Smooth muscle cell (in vitro differentiated cells): ENCODE results near the gene RORC. TPM values are rescaled to one million over a fixed set of nuclear protein-coding genes. Genes with fewer than 3 reads are reported as not detected.

Source experiments
- DNase-seq: peaks from one replicate; lab custom pipeline; 2025; ENCODE audit not compliant: unreplicated experiment; lab: John Stamatoyannopoulos, UW
- H2AFZ ChIP-seq: fragments of 200-600 bp; sonication (generic); 2 replicates; pipeline ENCODE4 v1.6.0; 2016; ENCODE audit warnings: antibody characterized with exemption, low read depth, mild to moderate bottlenecking
- H3F3A ChIP-seq: fragments of 200-600 bp; sonication (generic); 2 replicates; pipeline ENCODE4 v1.6.0; 2017; ENCODE audit warnings: antibody characterized with exemption, low read depth
- H3K27ac ChIP-seq: fragments of 200-600 bp; sonication (generic); 2 replicates; pipeline ENCODE4 v1.5.1; 2016; ENCODE audit warnings: low read depth, mild to moderate bottlenecking
- H3K27me3 ChIP-seq: fragments of 200-600 bp; sonication (generic); 2 replicates; pipeline ENCODE4 v1.6.1; 2016; ENCODE audit warnings: low read depth, mild to moderate bottlenecking
- H3K36me3 ChIP-seq: fragments of 200-600 bp; sonication (generic); 2 replicates; pipeline ENCODE4 v1.5.1; 2016; ENCODE audit warnings: low read depth
- H3K4me1 ChIP-seq: fragments of 200-600 bp; sonication (generic); 2 replicates; pipeline ENCODE4 v1.5.1; 2016; ENCODE audit warnings: low read depth
- H3K4me2 ChIP-seq: fragments of 200-600 bp; sonication (generic); 2 replicates; pipeline ENCODE4 v1.6.0; 2016; ENCODE audit warnings: mild to moderate bottlenecking
- H3K4me3 ChIP-seq: fragments of 200-600 bp; sonication (generic); 2 replicates; pipeline ENCODE4 v1.5.1; 2016; ENCODE audit warnings: mild to moderate bottlenecking
- H3K79me2 ChIP-seq: fragments of 200-600 bp; sonication (generic); 2 replicates; pipeline ENCODE4 v1.6.0; 2016; ENCODE audit warnings: low read depth, mild to moderate bottlenecking
- H3K9ac ChIP-seq: fragments of 200-600 bp; sonication (generic); 2 replicates; pipeline ENCODE4 v1.6.0; 2016; ENCODE audit warnings: low read depth
- H3K9me3 ChIP-seq: fragments of 200-600 bp; sonication (generic); replicated peaks from 2 replicates; pipeline ENCODE4 v1.5.1; 2016; ENCODE audit warnings: low read depth
- H4K20me1 ChIP-seq: fragments of 200-600 bp; sonication (generic); 2 replicates; pipeline ENCODE4 v1.6.0; 2016; ENCODE audit warnings: low read depth
- CTCF ChIP-seq: fragments of 200-600 bp; sonication (generic); IDR thresholded peaks from 2 replicates; pipeline ENCODE4 v1.5.1; 2017; ENCODE audit warnings: borderline replicate concordance, mild to moderate bottlenecking, antibody characterized with exemption; ENCODE audit not compliant: insufficient read depth, poor library complexity, severe bottlenecking
- WGBS: methylation state at CpG from one replicate; pipeline ENCODE4 v1.1.7; 2016; ENCODE audit warnings: low lambda C conversion rate; 5-methylcytosine and 5-hydroxymethylcytosine counted together
- polyA plus RNA-seq: library from polyadenylated mRNA; unstranded; fragments of >200 nt; fragmentation: Nextera tagmentation; extraction: Ambion mirVana; gene quantifications from 2 replicates; pipeline ENCODE4 v1.2.1, GENCODE V29; 2016
- total RNA-seq: library from RNA; depleted of rRNA; stranded (reverse); fragments of >200 nt; gene quantifications from 2 replicates; pipeline ENCODE4 v1.2.3, GENCODE V29; 2014

The RORC gene
- total and polyA plus RNA-seq, 2 experiments from 2014 or later: not detected

GRCh38 chr1:151790071-151790939, 41.3 kb downstream of the RORC start, which contains the start of gene TDRKH:
Gene TDRKH (minus strand): TSS chr1:151790500. CDS start chr1:151783022, 7,478 bp downstream.
- Histone ChIP-seq H3K36me3 (no peaks in the 10 kb centered on the region), H3K27ac (no peak within 1 kb of the TSS), H3K9me3 (no peaks in the 10 kb centered on the region), H3K9ac (peak within 1 kb of the TSS; percentile 24), H3K79me2 (no peaks in the 10 kb centered on the region), H3K4me3 (peak within 1 kb of the TSS; percentile 73), H3F3A (no peaks in the 10 kb centered on the region), H3K4me2 (peak within 1 kb of the TSS; percentile 97), H2AFZ (peak within 1 kb of the TSS; percentile 97), H3K4me1 (peaks cover 12% of the 10 kb centered on the region), H4K20me1 (no peaks in the 10 kb centered on the region), H3K27me3 (peaks cover 3% of the 10 kb centered on the region)
- peak; percentile 9 for TF ChIP-seq CTCF
- DNase-seq: peak; percentile 86
- WGBS: under 1% methylated on average over 34 of the region's 58 CpGs

GRCh38 chr1:151787689-151788088, 43.9 kb downstream of the RORC start:
- Histone ChIP-seq H3K4me1 (peaks cover 12% of the 10 kb centered on the region), H3K27ac (no peak overlapping the region), H3K36me3 (no peaks in the 10 kb centered on the region), H3F3A (no peaks in the 10 kb centered on the region), H4K20me1 (no peaks in the 10 kb centered on the region), H3K9me3 (no peaks in the 10 kb centered on the region), H3K4me3 (no peak overlapping the region), H2AFZ (no peak overlapping the region), H3K79me2 (no peaks in the 10 kb centered on the region), H3K9ac (no peak overlapping the region), H3K4me2 (no peak overlapping the region), H3K27me3 (peaks cover 4% of the 10 kb centered on the region)
- no peak for TF ChIP-seq CTCF
- no peak for DNase-seq
- 87% methylated on average over 3 of the region's 3 CpGs for WGBS

GRCh38 chr1:151783796-151784195, 47.8 kb downstream of the RORC start:
- H3K4me2 ChIP-seq: no peak overlapping the region
- WGBS: 90% methylated on average over 2 of the region's 2 CpGs
- no peaks in the 10 kb centered on the region for H4K20me1 ChIP-seq
- TF ChIP-seq CTCF: no peak
- H3K27ac ChIP-seq: no peak overlapping the region
- DNase-seq: no peak
- no peak overlapping the region for H3K4me3 ChIP-seq
- H3K79me2 ChIP-seq: no peaks in the 10 kb centered on the region
- H3K9ac ChIP-seq: no peak overlapping the region
- H3K4me1 ChIP-seq: no peaks in the 10 kb centered on the region
- H3K27me3 ChIP-seq: peaks cover 4% of the 10 kb centered on the region
- H3F3A ChIP-seq: no peaks in the 10 kb centered on the region
- no peak overlapping the region for H2AFZ ChIP-seq
- H3K9me3 ChIP-seq: no peaks in the 10 kb centered on the region
- no peaks in the 10 kb centered on the region for H3K36me3 ChIP-seq
